Astrocyte (in vitro differentiated cells and primary cell): Measurements from ENCODE around the gene CRTC1. TPM values are rescaled to one million over a fixed set of nuclear protein-coding genes. Genes with fewer than 3 reads are reported as not detected.
A peak's percentile ranks its signal among the peaks of the same experiment; 100 is the strongest.

Source experiments
- DNase-seq: peaks from one replicate; pipeline ENCODE4 v3.0.0-alpha.2; 2010; ENCODE audit warnings: low read depth
- FAIRE-seq: peaks from 2 replicates; lab custom pipeline; 2011; peaks lifted over from hg19 to GRCh38; lab: Jason Lieb, UNC
- H2AFZ ChIP-seq: 2 replicates; pipeline ENCODE4 v1.6.0; 2012; ENCODE audit warnings: low read depth, low read length, inconsistent platforms
- H3K27ac ChIP-seq: 2 replicates; pipeline ENCODE4 v1.5.1; 2011; ENCODE audit warnings: low read depth, low read length, inconsistent platforms
- H3K27me3 ChIP-seq: 2 replicates; pipeline ENCODE4 v1.6.0; 2011; ENCODE audit warnings: low read length, inconsistent platforms; ENCODE audit not compliant: insufficient read depth
- H3K36me3 ChIP-seq: 2 replicates; pipeline ENCODE4 v1.5.1; 2011; ENCODE audit warnings: low read length, inconsistent platforms; ENCODE audit not compliant: insufficient read depth
- H3K4me1 ChIP-seq: 2 replicates; pipeline ENCODE4 v1.5.1; 2011; ENCODE audit warnings: low read length, inconsistent platforms; ENCODE audit not compliant: insufficient read depth
- H3K4me2 ChIP-seq: 2 replicates; pipeline ENCODE4 v1.6.0; 2012; ENCODE audit warnings: low read length, inconsistent platforms
- H3K4me3 ChIP-seq: 2 replicates; pipeline ENCODE4 v1.5.1; 2011; ENCODE audit warnings: low read depth, mild to moderate bottlenecking, low read length, inconsistent platforms; ENCODE audit not compliant: insufficient read depth
- H3K79me2 ChIP-seq: 2 replicates; pipeline ENCODE4 v1.6.0; 2012; ENCODE audit warnings: mild to moderate bottlenecking, low read length, inconsistent platforms; ENCODE audit not compliant: insufficient read depth
- H3K9ac ChIP-seq: 2 replicates; pipeline ENCODE4 v1.6.0; 2012; ENCODE audit warnings: mild to moderate bottlenecking, low read length, inconsistent platforms
- H3K9me3 ChIP-seq: 2 replicates; pipeline ENCODE4 v1.5.1; 2012; ENCODE audit warnings: low read depth, mild to moderate bottlenecking, low read length, inconsistent platforms; ENCODE audit not compliant: insufficient read depth
- H4K20me1 ChIP-seq: 2 replicates; pipeline ENCODE4 v1.6.0; 2012; ENCODE audit warnings: low read length, inconsistent platforms; ENCODE audit not compliant: insufficient read depth
- H3K27ac Mint-ChIP-seq: one replicate; pipeline ENCODE4 v1.8.0; 2021; ENCODE audit warnings: mild to moderate bottlenecking, mixed read lengths; ENCODE audit not compliant: unreplicated experiment
- H3K27me3 Mint-ChIP-seq: one replicate; pipeline ENCODE4 v1.8.0; 2021; ENCODE audit warnings: low read depth, mixed read lengths; ENCODE audit not compliant: unreplicated experiment
- H3K36me3 Mint-ChIP-seq: one replicate; pipeline ENCODE4 v1.8.0; 2021; ENCODE audit warnings: low read depth, mixed read lengths; ENCODE audit not compliant: unreplicated experiment
- H3K4me1 Mint-ChIP-seq: one replicate; pipeline ENCODE4 v1.8.0; 2021; ENCODE audit warnings: low read depth, mixed read lengths; ENCODE audit not compliant: unreplicated experiment
- H3K4me3 Mint-ChIP-seq: one replicate; pipeline ENCODE4 v1.8.0; 2021; ENCODE audit warnings: mild to moderate bottlenecking, moderate library complexity, mixed read lengths; ENCODE audit not compliant: unreplicated experiment
- H3K9me3 Mint-ChIP-seq: one replicate; pipeline ENCODE4 v1.8.0; 2021; ENCODE audit warnings: mild to moderate bottlenecking, mixed read lengths; ENCODE audit not compliant: unreplicated experiment
- EZH2 ChIP-seq: IDR thresholded peaks from 2 replicates; pipeline ENCODE4 v1.6.1; 2012; ENCODE audit warnings: mild to moderate bottlenecking, low read length, inconsistent platforms; ENCODE audit not compliant: insufficient read depth
- total RNA-seq: library from RNA; stranded (reverse); gene quantifications from 2 replicates; pipeline ENCODE4 v1.2.1, GENCODE V29; 2021
- TF ChIP-seq, protein P1 (sequence below): IDR thresholded peaks from 2 replicates; pipeline ENCODE4 v1.5.1; 2011; ENCODE audit warnings: low read depth, mild to moderate bottlenecking, inconsistent platforms, low read length, moderate library complexity; ENCODE audit not compliant: insufficient read depth

The CRTC1 gene
- total RNA-seq, 1 donor from 2014 or later, result 8.4 TPM

DNA sequence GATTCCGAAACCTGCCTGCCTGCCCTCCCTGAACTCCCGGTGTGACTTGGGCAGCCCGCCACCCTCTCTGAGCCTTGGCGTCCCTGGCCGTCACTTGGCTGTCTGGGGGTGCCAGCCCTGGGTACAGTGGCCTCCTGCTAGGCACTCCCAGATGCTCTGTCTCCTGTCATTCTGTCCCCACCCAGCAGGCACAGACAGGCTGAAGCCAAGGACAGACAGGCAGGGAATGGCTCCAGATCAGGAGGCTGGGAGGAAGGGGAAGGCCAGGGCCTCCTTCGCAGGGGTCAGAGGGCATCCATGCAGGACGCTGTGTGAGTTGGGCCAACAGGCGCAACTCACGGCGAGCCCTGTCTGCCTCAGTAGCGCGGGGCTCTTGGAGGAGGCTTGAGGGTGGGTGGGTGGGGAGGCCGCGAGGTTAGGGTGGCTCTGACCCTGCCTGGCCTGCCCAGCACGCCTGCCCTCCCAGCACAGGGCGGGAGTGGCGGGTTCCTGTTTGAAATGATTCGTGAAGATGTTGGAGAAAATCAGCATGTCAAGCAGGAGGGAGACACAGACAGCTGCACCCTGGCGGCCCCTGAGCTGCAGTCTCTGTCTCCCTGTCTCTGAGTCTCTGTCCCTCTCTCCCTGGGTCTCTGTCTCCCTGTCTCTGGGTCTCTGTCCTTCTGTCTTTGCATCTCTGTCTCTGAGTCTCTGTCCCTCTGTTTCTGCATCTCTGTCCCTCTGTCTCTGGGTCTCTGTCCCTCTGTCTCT is 27.0 kb upstream of the CRTC1 start:
- H4K20me1 ChIP-seq, result peaks cover 12% of the 10 kb centered on the region
- H3K27me3 Mint-ChIP-seq, result peaks cover 4% of the 10 kb centered on the region
- no peak overlapping the region for H3K4me3 Mint-ChIP-seq
- peaks cover 3% of the 10 kb centered on the region for H3K36me3 Mint-ChIP-seq
- DNase-seq (no peak), FAIRE-seq (no peak)
- H3K9me3 Mint-ChIP-seq, result no peaks in the 10 kb centered on the region
- H3K27ac ChIP-seq, result no peak overlapping the region
- peak overlapping the region; percentile 58 for H3K9ac ChIP-seq
- H2AFZ ChIP-seq, result no peak overlapping the region
- H3K4me1 Mint-ChIP-seq, result peaks cover 27% of the 10 kb centered on the region
- H3K27ac Mint-ChIP-seq, result no peak overlapping the region
- H3K4me2 ChIP-seq, result no peak overlapping the region
- H3K4me1 ChIP-seq, result peaks cover 41% of the 10 kb centered on the region
- no peak overlapping the region for H3K4me3 ChIP-seq
- H3K9me3 ChIP-seq, result no peaks in the 10 kb centered on the region
- no peaks in the 10 kb centered on the region for H3K27me3 ChIP-seq
- H3K36me3 ChIP-seq, result no peaks in the 10 kb centered on the region
- H3K79me2 ChIP-seq, result no peaks in the 10 kb centered on the region
- TF ChIP-seq, protein P1, sequence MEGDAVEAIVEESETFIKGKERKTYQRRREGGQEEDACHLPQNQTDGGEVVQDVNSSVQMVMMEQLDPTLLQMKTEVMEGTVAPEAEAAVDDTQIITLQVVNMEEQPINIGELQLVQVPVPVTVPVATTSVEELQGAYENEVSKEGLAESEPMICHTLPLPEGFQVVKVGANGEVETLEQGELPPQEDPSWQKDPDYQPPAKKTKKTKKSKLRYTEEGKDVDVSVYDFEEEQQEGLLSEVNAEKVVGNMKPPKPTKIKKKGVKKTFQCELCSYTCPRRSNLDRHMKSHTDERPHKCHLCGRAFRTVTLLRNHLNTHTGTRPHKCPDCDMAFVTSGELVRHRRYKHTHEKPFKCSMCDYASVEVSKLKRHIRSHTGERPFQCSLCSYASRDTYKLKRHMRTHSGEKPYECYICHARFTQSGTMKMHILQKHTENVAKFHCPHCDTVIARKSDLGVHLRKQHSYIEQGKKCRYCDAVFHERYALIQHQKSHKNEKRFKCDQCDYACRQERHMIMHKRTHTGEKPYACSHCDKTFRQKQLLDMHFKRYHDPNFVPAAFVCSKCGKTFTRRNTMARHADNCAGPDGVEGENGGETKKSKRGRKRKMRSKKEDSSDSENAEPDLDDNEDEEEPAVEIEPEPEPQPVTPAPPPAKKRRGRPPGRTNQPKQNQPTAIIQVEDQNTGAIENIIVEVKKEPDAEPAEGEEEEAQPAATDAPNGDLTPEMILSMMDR, result no peak
- TF ChIP-seq EZH2, result no peak

DNA sequence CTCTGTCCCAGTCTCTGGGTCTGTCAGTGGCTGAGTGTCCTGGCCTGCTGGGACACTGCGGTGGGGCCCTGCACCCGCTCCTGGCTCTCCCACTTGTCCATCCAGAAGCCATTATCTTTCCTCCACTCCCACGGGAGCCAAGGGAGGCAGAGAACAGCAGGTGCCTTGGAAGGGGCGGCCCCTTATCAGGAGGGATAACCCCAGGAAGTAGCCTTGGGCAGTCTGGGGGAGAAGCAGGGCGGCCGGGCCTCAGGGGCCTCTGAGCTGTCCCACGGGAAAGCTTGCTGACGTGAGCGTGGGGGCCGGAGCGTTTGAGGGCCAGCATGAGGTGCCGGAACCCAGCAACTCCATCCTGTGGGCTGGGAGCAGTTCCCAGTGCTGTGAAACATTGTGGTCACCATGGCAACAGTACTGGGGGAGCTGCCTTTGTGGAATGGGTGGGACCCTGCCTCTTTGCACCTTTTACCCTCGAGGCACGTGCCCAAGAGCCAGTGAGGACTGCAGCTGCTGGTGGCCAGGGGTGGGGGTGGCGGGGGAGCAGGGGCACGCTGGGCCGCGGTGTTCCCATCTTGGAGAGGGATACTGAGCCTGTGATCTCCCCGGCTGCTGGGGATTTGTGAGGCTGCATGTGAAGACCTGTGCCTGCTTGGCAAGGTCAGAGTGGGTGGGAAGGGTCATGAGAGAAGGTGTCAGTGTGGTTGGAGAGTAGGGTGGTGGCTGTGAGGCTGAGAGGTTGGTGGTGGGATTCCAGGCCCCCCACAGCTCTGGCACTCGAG is 25.7 kb upstream of the CRTC1 start:
- no peak overlapping the region for H3K4me3 ChIP-seq
- H3K4me1 ChIP-seq, result peaks cover 37% of the 10 kb centered on the region
- DNase-seq, result peak; percentile 91
- no peak for TF ChIP-seq EZH2
- TF ChIP-seq, protein P1, result no peak
- no peak overlapping the region for H3K27ac ChIP-seq
- H3K4me2 ChIP-seq, result peak overlapping the region; percentile 53
- H3K9me3 ChIP-seq, result no peaks in the 10 kb centered on the region
- H3K36me3 Mint-ChIP-seq, result no peaks in the 10 kb centered on the region
- H3K79me2 ChIP-seq, result no peaks in the 10 kb centered on the region
- H2AFZ ChIP-seq, result no peak overlapping the region
- FAIRE-seq, result no peak
- peaks cover 2% of the 10 kb centered on the region for H3K27me3 Mint-ChIP-seq
- H3K4me3 Mint-ChIP-seq, result no peak overlapping the region
- no peaks in the 10 kb centered on the region for H3K9me3 Mint-ChIP-seq
- H3K4me1 Mint-ChIP-seq, result peaks cover 29% of the 10 kb centered on the region
- H3K36me3 ChIP-seq, result no peaks in the 10 kb centered on the region
- H3K9ac ChIP-seq, result peak overlapping the region; percentile 58
- H3K27me3 ChIP-seq, result no peaks in the 10 kb centered on the region
- H4K20me1 ChIP-seq, result peaks cover 7% of the 10 kb centered on the region
- peak overlapping the region; percentile 60 for H3K27ac Mint-ChIP-seq
